HepG2 (cell line): ENCODE results near the gene IGBP1. TPM values are rescaled to one million over a fixed set of nuclear protein-coding genes. Genes with fewer than 3 reads are reported as not detected.

Source experiments
- AGO2 ChIP-seq: fragments of 200-400 bp; formaldehyde crosslinking; optimal IDR thresholded peaks from 2 replicates; pipeline ENCODE3; 2017; ENCODE audit warnings: mild to moderate bottlenecking, low read depth, low read length, moderate library complexity
- GLI4 ChIP-seq: sonication (generic); formaldehyde crosslinking; IDR thresholded peaks from 2 replicates; pipeline ENCODE4 v1.5.1; 2020; ENCODE audit warnings: missing genetic modification reagents, mild to moderate bottlenecking, moderate library complexity, borderline replicate concordance
- HMG20B ChIP-seq: conservative IDR thresholded peaks from 2 replicates; pipeline ENCODE4 v1.6.1; 2016; ENCODE audit warnings: missing genetic modification reagents, missing compliant biosample characterization
- IRF2 ChIP-seq: IDR thresholded peaks from 2 replicates; pipeline ENCODE4 v1.6.1; 2018; ENCODE audit warnings: missing genetic modification reagents, missing compliant biosample characterization
- KAT8 ChIP-seq: IDR thresholded peaks from 2 replicates; pipeline ENCODE4 v1.6.1; 2016; ENCODE audit warnings: missing genetic modification reagents, missing compliant biosample characterization
- KDM3A ChIP-seq: IDR thresholded peaks from 2 replicates; pipeline ENCODE4 v1.6.1; 2018; ENCODE audit warnings: low read depth, missing compliant biosample characterization
- KDM6A ChIP-seq: IDR thresholded peaks from 2 replicates; pipeline ENCODE4 v1.6.1; 2016; ENCODE audit warnings: low read depth
- MEF2D ChIP-seq: sonication (generic); formaldehyde crosslinking; IDR thresholded peaks from 2 replicates; pipeline ENCODE4 v1.5.1; 2020; ENCODE audit warnings: mild to moderate bottlenecking, missing genetic modification reagents
- POLR2G ChIP-seq: fragments of 200-400 bp; formaldehyde crosslinking; IDR thresholded peaks from 2 replicates; pipeline ENCODE4 v1.6.1; 2018; ENCODE audit warnings: mild to moderate bottlenecking, low read depth, low read length, moderate library complexity
- REPIN1 ChIP-seq: sonication (generic); formaldehyde crosslinking; IDR thresholded peaks from 2 replicates; pipeline ENCODE4 v1.8.0; 2022; ENCODE audit warnings: missing genetic modification reagents, low read depth, mild to moderate bottlenecking, borderline replicate concordance
- TBX2 ChIP-seq: sonication (generic); formaldehyde crosslinking; IDR thresholded peaks from 2 replicates; pipeline ENCODE4 v1.5.0; 2020; ENCODE audit warnings: missing genetic modification reagents, mild to moderate bottlenecking, borderline replicate concordance
- TEAD2 ChIP-seq: sonication (generic); formaldehyde crosslinking; IDR thresholded peaks from 2 replicates; pipeline ENCODE4 v1.9.0; 2021; ENCODE audit warnings: missing genetic modification reagents
- ZNF264 ChIP-seq: sonication (generic); formaldehyde crosslinking; IDR thresholded peaks from 2 replicates; pipeline ENCODE4 v1.4.0; 2020; ENCODE audit warnings: missing genetic modification reagents
- ZNF670 ChIP-seq: sonication (generic); formaldehyde crosslinking; IDR thresholded peaks from 2 replicates; pipeline ENCODE4 v1.8.0; 2022; ENCODE audit warnings: mild to moderate bottlenecking, missing genetic modification reagents, borderline replicate concordance
- ZSCAN29 ChIP-seq: sonication (generic); formaldehyde crosslinking; conservative IDR thresholded peaks from 2 replicates; pipeline ENCODE4 v1.4.0; 2020; ENCODE audit warnings: mild to moderate bottlenecking, missing genetic modification reagents
- ZSCAN30 ChIP-seq: sonication (generic); formaldehyde crosslinking; IDR thresholded peaks from 2 replicates; pipeline ENCODE4 v1.5.0; 2020; ENCODE audit warnings: mild to moderate bottlenecking, missing genetic modification reagents
- polyA plus RNA-seq, 8 experiments: library from polyadenylated mRNA; depleted of rRNA in 3 of 8; stranded (reverse) in 7 of 8; unstranded in 1 of 8; fragments of >200 nt; fragmentation: Illumina TruSeq in 4 of 8; extraction: Trizol in 4 of 8; gene quantifications; 2 replicates each; pipeline versions ENCODE4 v1.2.1 to v1.2.3, GENCODE V29; 2011 to 2016; ENCODE audit warnings: low read depth in 4 of 8, missing spikeins in 1 of 8, mixed read lengths in 1 of 8; ENCODE audit not compliant: insufficient read depth in 1 of 8
- total RNA-seq, 5 experiments: library from RNA; depleted of rRNA; stranded (reverse); fragments of >200 nt; fragmentation: Illumina TruSeq; extraction: Trizol; gene quantifications; 2 replicates each; pipeline ENCODE4 v1.2.3, GENCODE V29; 2016; ENCODE audit warnings: low read depth in 1 of 5
- TF ChIP-seq, protein P1 (sequence below): sonication (generic); formaldehyde crosslinking; IDR thresholded peaks from 2 replicates; pipeline ENCODE4 v1.5.1; 2020; ENCODE audit warnings: missing genetic modification reagents, mild to moderate bottlenecking, borderline replicate concordance
- TF ChIP-seq, protein P2 (sequence below): sonication (generic); formaldehyde crosslinking; IDR thresholded peaks from 2 replicates; pipeline ENCODE4 v1.4.0; 2020; ENCODE audit warnings: missing genetic modification reagents, borderline replicate concordance
- TF ChIP-seq, protein P3 (sequence below): sonication (generic); formaldehyde crosslinking; IDR thresholded peaks from 2 replicates; pipeline ENCODE4 v1.4.0; 2020; ENCODE audit warnings: mild to moderate bottlenecking, missing genetic modification reagents

Gene IGBP1
- total and polyA plus RNA-seq, 2 of the 13 experiments (the other 11 are each of a cell fraction or from before 2014, with no cell fraction given) = 59.3 to 103 TPM

DNA sequence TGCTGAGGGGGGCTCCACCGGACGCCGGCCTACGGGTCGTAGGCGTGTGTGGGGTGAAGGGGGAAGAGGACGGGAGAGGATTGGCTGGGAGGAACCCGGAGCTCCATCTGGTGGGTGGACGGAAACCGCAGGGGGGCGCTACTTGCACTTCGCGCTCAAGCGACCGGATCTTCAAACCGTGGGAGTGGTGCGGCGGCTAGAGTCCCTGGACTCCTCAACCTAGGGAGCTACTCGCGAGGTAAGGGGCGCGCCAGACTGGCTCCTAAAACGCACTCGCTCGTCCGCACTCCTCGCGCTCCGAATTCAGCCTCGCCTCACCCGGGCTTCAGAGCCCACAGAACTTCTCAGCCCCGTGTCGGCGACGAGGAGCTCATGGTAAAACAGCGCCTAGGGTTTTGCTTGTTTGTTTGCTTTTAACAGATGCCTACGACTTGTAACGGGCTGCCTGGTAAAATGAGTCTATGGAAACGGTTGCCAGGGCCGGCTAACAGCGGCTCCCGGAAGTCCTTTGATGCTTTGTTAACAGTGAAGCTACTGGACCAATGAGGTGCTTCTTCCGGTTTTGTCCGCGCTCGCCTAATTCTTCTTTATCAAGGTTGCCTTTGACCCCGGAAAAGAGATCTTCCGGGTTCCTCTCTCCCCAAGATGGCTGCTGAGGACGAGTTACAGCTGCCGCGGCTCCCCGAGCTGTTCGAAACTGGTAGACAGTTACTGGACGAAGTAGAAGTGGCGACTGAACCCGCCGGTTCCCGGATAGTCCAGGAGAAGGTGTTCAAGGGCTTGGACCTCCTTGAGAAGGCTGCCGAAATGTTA, at the start of gene IGBP1 (continued):
- no peak for TF ChIP-seq KDM6A (CRISPR knock-in tag)
- no peak for TF ChIP-seq TEAD2 (CRISPR knock-in tag)
- TF ChIP-seq, protein P1, sequence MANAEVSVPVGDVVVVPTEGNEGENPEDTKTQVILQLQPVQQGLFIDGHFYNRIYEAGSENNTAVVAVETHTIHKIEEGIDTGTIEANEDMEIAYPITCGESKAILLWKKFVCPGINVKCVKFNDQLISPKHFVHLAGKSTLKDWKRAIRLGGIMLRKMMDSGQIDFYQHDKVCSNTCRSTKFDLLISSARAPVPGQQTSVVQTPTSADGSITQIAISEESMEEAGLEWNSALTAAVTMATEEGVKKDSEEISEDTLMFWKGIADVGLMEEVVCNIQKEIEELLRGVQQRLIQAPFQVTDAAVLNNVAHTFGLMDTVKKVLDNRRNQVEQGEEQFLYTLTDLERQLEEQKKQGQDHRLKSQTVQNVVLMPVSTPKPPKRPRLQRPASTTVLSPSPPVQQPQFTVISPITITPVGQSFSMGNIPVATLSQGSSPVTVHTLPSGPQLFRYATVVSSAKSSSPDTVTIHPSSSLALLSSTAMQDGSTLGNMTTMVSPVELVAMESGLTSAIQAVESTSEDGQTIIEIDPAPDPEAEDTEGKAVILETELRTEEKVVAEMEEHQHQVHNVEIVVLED (CRISPR knock-in tag) = no peak
- peak; percentile 24; the same call in 1 of the 2 replicates for TF ChIP-seq REPIN1 (CRISPR knock-in tag)
- TF ChIP-seq HMG20B = no peak
- no peak for TF ChIP-seq KDM3A
- TF ChIP-seq ZNF670 (CRISPR knock-in tag) = no peak
- no peak; the same call in 1 of the 2 replicates for TF ChIP-seq IRF2 (CRISPR knock-in tag)
- no peak for TF ChIP-seq GLI4 (CRISPR knock-in tag)
- peak; percentile 90 for TF ChIP-seq KAT8 (CRISPR knock-in tag)
- TF ChIP-seq, protein P2, sequence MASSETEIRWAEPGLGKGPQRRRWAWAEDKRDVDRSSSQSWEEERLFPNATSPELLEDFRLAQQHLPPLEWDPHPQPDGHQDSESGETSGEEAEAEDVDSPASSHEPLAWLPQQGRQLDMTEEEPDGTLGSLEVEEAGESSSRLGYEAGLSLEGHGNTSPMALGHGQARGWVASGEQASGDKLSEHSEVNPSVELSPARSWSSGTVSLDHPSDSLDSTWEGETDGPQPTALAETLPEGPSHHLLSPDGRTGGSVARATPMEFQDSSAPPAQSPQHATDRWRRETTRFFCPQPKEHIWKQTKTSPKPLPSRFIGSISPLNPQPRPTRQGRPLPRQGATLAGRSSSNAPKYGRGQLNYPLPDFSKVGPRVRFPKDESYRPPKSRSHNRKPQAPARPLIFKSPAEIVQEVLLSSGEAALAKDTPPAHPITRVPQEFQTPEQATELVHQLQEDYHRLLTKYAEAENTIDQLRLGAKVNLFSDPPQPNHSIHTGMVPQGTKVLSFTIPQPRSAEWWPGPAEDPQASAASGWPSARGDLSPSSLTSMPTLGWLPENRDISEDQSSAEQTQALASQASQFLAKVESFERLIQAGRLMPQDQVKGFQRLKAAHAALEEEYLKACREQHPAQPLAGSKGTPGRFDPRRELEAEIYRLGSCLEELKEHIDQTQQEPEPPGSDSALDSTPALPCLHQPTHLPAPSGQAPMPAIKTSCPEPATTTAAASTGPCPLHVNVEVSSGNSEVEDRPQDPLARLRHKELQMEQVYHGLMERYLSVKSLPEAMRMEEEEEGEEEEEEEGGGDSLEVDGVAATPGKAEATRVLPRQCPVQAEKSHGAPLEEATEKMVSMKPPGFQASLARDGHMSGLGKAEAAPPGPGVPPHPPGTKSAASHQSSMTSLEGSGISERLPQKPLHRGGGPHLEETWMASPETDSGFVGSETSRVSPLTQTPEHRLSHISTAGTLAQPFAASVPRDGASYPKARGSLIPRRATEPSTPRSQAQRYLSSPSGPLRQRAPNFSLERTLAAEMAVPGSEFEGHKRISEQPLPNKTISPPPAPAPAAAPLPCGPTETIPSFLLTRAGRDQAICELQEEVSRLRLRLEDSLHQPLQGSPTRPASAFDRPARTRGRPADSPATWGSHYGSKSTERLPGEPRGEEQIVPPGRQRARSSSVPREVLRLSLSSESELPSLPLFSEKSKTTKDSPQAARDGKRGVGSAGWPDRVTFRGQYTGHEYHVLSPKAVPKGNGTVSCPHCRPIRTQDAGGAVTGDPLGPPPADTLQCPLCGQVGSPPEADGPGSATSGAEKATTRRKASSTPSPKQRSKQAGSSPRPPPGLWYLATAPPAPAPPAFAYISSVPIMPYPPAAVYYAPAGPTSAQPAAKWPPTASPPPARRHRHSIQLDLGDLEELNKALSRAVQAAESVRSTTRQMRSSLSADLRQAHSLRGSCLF (CRISPR knock-in tag) = no peak
- peak; percentile 74 for TF ChIP-seq POLR2G
- no peak for TF ChIP-seq AGO2
- TF ChIP-seq TBX2 (CRISPR knock-in tag) = peak; percentile 22; the same call in 1 of the 2 replicates
- TF ChIP-seq, protein P3, sequence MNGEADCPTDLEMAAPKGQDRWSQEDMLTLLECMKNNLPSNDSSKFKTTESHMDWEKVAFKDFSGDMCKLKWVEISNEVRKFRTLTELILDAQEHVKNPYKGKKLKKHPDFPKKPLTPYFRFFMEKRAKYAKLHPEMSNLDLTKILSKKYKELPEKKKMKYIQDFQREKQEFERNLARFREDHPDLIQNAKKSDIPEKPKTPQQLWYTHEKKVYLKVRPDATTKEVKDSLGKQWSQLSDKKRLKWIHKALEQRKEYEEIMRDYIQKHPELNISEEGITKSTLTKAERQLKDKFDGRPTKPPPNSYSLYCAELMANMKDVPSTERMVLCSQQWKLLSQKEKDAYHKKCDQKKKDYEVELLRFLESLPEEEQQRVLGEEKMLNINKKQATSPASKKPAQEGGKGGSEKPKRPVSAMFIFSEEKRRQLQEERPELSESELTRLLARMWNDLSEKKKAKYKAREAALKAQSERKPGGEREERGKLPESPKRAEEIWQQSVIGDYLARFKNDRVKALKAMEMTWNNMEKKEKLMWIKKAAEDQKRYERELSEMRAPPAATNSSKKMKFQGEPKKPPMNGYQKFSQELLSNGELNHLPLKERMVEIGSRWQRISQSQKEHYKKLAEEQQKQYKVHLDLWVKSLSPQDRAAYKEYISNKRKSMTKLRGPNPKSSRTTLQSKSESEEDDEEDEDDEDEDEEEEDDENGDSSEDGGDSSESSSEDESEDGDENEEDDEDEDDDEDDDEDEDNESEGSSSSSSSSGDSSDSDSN = 0 out of 2 replicates have a peak, but pooled peaks have one; percentile 26
- TF ChIP-seq ZSCAN29 (CRISPR knock-in tag) = no peak
- no peak for TF ChIP-seq MEF2D (CRISPR knock-in tag)
- TF ChIP-seq ZNF264 (CRISPR knock-in tag) = no peak
- no peak for TF ChIP-seq ZSCAN30 (CRISPR knock-in tag)
